GM18870 (cell line): ENCODE measurements around the gene NTNG2.

ENCODE experiments used
- ATAC-seq: cut with Tn5 transposase; IDR thresholded peaks from one replicate; pipeline ENCODE4 v1.9.1; 2021; ENCODE audit warnings: moderate library complexity; ENCODE audit not compliant: unreplicated experiment

Gene NTNG2

DNA sequence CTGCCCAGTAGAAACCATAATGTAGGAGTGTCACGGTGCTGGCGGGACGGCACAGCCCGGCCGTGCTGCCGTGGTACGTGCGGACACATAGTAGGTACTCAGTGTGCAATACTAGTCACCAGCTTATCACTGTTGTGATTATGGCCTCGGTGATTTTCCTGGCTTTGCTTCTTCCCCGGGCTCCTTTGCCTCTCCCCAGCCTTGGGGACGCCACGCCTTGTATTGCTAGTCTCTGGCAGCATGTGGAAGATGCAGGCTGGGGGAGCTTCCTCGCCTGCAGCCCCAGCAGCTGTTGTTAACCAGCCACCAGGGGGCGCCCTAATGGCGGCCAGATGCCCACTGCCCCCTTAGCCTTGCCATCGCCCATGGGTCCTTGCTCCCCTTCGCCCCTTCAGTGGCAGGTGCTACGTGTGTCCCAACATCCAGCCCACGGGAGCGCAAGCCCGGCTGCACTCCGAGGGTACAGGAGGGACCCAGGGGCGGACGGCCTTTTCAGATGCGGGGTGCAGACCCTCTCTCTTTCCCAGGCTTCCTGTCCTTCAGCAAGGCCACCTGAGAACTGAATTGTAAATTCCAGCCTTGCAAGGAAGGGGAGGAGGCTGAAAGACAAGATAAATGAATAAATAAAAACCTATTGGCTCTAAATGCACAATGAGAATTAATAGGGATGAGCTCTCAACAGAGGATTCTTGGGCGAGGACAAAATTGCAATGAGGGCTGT, 8.0 kb downstream of the NTNG2 start:
- no peak for ATAC-seq

DNA sequence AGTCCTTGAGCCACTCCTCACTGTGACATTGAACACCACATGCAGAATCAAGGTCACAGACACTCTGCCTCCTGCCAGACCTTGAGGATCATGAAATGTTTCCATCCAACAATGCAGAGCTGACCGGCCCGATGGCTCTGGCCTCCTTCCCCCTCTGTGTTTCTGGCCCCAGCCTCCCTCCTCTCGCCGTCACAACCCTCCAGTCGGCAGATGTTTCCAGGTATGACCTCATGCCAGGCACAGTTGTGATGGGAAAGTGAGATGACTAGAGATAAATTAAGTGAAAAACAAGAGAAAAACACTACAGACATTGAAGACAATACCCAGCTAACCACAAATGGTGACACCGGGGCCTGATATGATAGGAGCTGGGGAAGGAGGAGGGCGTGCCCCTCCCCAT, 9.8 kb downstream of the NTNG2 start:
- ATAC-seq: no peak

DNA sequence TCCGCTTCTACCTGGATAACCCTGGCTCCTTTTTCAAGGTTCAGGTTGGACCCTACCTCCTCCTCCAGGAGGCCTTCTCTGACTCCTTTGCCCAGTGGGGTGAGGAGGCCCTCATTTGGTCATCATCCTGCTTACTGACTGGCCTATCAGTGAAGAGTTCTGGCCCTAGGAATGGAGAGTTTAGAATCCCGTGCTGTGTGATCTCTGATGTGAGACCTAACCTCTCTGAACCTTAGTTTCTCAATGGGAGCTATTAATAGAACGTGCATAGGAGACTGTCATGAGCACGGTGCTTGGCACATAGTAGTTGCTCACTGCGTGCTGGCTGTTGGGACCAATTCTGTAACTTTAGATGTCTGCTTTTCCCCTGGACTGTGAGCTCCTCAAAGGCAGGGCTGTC, 10.3 kb downstream of the NTNG2 start:
- ATAC-seq: no peak

DNA sequence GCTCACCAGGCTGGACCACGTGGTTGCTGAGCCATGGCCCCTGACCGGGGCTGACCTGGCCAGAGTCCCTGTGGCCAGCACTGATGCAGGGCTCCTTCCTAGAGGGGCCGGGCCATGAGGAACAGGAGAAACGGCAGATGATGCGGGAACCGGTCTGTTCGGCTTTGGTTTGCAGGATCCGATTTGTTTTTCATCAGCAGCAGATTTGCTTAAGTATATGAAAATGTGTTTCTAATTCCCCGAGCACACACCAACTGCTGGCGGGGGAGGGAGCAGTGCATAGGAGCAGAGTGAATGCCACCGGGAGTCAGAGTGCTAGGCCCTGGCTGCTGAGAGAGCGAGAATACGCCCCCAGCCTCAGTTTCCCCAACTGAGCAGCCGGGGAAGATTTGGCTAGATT, 13.6 kb downstream of the NTNG2 start:
- no peak for ATAC-seq

DNA sequence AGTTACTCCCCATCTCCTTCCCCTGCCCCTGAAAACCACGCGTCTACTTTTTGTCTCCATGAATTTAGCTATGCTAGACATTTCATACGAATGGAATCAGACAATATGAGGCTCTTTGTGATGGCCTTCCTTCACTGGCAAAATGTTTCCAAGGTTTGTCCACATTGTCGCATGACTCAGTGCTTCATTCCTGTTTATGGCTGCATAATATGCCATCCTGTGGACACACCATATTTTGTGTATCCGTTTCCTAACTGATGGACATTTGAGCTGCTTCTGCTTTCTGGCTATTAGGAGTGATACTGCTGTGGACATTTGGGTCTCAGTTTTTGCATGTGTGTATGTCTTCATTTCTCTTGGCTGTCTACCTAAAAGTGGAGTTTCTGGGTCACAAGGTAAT, 14.5 kb downstream of the NTNG2 start:
- no peak for ATAC-seq

DNA sequence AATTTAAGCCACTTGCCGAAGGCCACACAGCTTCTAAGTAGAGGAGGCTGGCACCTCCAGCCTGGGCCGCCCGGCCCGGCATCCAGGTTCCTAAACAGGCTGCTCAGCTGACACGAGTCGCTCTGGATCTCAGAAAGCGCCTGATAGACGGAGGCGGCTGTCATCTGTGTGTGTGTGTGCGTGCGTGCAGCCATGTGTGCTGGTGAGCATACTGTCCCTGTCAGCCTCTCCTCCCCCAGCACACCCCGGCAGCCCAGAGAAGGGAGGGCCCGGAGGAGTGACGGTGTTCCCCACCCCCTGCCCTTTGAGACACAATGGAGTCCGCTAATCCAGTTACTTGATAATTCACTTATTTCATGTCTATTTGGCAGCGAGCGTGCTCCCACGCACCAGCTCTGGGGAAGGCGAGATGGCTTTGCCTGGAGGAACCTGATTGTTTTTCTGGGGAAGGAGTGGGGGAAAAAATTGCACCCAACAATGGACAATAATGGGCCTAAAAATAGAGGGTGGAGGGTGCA, 20.0 kb downstream of the NTNG2 start:
- ATAC-seq: no peak

DNA sequence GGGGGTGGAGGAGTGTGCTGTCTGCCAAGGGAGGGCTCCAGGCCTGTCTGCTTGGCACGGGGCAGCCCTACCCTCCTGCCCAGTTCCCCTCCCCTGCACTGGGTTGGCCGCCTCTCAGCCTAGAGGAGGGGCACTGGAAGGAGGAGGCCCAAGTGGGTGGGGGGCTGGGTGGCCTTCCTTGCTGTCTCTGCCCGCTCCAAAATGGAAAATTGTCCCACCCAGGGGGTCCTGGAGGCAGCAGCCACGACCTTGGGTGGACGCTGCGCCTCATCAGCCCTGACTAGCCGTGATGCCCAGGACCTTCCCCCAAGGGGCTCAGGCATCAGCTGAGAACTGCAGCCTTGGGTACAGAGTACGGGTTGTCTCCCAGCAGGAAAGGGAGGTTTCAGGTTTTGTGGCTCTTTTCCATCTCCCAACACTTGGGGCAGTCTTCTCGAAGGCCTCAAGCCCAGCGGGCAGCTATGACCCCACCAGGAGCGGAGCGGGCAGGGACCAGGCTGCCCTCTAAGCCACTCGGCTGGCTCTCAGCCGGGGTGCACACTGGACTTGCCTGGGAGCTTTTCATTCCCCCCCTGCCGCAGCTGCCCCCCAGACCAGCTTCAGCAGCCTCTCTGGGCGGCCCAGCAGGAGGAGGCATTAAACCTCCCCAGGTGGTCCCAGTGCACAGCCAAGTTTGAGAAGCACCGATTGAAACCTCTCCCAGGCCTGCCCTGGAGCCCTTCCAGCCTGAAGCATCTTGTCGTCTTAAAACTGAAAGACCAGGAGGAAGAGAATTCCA, 20.6 kb downstream of the NTNG2 start:
- no peak for ATAC-seq

DNA sequence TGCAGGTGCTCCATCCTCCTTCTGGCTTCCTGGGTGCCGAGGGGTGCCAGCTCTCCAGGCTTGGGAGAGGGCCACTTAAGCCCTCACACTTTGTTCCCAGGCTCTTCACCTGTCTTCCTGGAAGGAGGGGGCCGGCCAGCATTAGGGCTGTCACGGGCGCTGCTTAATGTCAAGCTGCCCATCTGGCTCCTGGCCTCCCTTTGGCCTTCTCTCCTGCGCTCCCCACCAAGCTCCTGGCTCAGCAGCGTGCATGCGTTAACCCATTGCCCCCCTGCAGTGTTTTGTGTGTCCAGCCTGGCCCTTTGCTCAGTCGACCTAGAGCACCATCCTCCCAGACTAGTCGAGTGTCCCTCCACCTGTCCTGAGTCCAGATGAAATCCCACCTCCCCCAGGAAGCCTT, 21.3 kb downstream of the NTNG2 start:
- no peak for ATAC-seq

DNA sequence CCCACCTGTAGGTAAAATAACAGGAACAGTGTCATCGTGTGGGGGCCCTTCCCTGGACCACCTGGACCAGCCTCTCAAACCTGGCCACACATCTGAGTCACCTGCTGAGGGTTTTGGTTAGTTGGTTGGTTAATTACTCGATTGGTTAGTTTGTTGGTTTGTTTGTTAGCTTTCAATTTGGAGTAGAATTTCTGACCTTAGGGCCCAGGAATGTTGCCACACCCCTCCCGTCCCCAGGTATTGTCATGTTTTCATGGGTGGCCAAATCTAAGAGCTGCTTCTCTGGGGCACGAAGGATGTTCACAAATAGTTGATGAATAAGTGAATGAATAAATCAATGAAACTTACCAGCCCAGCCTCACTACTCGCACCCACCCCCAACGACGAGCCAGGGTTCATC, 21.9 kb downstream of the NTNG2 start:
- no peak for ATAC-seq

DNA sequence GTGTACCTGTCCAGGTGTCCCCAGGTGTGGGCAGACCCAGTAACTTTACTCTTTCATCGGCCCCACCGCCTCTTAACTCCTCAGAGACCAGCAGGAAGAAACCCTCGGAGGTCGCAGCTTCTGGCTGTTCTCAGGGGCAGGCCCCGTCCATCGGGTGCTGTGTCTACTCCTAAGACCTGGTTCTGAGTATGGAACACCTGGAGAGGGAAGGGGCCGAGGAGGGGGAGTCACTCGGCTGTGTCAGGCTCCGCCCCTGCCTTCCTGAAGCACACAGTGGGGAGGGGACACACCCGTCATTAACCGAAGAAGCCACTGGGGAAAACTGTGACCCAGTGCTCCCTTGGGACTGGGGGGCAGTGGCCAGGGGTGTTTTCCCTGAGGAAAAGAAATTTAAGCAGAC, 22.3 kb downstream of the NTNG2 start:
- no peak for ATAC-seq

DNA sequence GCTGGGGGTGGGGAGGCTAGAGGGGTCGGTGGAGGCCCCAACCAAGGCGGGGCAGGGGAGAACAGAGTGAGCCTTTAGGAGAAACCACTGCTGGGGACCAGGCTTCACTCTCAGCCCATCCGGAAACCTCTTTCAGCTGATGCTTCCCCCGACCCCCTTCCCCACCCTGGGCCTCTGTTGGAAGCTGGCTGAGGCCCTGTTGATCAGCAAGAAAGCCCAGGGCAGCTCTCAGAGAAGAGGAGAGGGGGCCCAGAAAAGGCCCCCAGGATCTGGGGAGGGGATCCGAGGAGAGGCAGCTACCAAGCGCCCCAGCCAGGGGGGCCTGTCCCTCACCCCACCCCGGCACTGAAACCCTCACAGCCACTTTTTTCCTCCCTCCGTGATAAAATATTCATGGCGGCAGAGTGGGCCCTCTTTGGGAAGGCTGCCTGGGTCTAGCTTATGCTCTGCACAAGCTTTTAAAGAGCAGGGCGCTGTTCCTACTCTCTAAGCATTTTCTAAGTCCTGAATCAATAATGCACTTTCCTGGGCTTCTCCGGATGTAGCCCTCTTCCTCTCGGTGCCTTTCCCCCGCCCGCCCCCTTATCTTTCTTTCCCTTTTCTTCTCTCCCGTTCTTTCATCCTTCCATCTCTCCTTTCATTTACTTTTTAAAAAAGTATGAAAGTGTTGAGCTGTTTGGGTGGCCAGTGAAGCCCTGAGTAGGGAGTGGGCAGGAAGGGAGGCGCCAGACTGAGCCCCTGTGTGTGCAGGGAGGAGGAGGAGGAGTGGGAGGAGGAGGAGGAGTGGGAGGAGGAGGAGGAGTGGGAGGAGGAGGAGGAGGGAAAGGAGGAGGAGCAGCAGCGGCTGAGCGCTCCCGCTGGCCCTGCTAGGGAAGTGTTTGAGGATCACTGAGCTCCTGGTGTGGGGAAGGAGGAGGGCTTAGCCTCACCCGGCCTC, 23.5 kb downstream of the NTNG2 start:
- no peak for ATAC-seq

DNA sequence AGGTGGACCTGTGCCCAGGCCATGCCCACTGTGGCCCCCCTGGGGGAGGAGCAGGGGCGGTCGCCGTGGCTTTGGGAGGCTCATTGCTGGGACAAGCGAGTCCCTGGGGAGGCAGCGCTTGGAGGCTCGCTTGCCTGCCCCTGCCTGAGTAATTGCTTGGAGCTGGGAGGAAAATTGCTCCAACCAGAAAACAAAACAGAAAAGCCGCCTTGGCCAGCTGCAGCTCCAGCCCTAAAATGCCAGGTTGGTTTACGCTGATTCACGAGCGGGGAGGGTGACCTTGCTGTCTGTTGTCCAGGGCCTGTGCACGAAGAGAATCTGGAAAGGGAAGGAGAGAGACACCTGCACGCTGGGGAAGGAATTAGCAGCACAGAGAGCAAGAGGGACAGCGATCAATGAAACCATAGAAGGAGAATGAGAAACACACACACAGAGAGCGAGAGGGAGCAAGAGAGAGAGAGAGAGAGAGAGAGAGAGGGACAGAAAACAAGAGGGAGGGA, 25.3 kb downstream of the NTNG2 start:
- no peak for ATAC-seq

DNA sequence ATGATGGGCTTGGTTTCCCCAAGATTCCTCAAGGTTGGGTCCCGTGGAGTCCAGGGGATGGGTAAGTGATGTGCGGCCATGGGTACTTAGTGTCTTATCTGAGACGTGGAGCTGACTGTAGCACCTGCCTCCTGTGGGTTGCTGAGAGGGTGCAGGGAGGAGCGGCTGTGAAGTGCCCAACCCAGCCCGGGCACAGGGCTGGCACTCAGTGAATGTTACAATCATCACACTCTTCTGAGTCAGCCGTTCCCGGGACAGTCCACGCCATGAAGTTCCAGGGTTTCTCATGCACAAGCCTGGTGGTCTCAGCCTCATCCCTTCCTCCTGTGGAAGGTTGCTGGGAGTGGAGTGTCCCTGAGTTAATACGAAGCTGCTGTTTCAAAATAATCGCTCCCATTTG, 29.1 kb downstream of the NTNG2 start:
- no peak for ATAC-seq

DNA sequence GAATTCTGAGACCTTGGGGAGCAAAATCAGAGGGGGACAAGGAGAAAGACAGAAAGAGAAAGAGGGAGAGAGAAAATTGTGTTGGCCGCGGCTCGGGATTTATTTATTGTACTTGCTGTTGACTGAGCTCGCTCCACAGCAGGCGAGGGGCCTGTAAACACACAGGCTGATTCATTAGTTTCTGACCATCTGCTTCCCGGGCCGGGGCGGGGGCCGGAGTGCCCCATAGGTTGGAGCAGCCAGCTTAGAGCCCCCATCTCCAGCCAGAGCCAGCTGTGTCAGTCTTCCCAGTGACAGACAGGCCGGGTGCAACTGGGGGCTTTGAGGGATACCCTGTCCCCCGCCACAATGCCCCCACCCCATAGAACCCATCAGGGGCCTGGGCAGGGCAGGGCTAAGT, 30.9 kb downstream of the NTNG2 start:
- ATAC-seq: no peak

DNA sequence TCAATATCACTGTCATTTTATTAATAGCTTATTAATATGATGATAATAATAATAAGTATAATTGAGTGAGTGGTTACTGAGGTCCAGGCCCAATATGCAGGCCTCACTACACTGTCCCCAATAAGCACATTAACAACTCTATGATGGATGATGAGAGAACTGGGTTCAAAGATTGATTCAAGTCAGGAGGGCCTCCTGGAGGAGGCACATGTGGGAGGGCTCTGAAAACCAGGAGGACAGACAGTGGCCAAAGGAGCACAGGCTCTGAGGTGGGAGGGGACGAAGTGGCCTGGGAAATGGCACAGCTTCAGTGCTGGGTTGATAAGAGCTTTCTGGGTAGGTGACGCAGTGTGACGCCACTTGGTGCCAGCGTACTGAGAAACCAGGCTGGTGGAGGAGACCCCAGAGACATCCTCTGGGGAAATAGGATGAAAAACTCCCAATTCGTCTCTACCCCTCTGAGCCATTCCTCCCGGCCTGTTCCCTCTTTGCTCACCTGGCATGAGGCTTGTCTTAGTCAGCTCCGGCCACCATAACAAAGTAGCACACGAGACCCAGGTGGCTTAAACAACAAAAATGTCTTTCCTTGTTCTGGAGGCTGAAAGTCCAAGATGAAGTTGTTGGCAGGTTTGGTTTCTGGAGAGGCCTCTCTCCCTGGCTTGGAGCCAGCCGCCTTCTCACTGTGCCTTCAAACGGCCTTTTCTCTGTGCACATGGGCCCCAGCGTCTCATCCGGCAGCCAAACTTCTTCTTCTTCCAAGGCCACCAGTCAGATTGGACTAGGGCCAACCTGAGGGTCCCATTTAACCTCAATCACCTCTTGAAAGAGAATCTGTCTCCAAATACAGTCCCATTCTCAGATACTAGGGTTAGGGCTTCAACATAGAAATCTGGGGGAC, 31.6 kb downstream of the NTNG2 start:
- ATAC-seq: no peak

DNA sequence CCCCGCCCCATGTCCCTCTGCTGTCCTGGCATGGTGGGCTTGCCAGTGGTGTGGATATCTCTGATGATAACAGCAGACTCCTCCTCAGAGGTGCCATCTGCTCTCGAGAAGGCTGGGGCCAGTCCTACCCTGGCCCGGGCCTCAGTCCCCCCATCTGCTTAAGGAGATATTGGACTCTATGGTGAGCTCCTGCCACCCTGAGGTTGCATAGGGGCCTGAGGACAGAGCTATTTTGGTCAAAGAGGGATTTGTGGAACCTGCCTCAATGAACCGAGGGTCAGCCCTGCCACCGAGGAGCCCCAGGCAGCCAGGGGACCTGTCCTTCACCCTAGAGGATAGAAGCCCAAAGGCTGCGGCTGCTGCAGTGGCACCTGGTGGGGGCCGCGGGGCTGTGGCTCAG, 32.6 kb downstream of the NTNG2 start:
- no peak for ATAC-seq

DNA sequence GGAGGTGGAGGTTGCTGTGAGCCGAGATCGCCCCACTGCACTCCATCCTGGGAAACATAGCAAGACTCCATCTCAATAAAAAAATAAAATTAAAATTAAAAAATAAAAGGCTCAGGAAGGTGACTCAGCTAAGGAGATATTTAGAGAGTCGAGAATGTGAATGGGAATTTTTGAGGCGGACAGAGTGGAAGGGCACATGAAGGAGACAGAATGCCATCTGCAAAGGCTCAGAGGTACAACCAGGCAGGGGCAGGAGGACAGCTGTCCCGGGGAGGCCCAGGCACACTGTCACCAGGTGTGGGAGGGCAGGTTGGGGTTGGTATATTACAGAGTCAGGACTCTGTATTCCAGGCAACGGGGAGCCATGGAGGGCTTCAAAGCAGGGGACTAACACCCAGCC, 35.5 kb downstream of the NTNG2 start:
- no peak for ATAC-seq

DNA sequence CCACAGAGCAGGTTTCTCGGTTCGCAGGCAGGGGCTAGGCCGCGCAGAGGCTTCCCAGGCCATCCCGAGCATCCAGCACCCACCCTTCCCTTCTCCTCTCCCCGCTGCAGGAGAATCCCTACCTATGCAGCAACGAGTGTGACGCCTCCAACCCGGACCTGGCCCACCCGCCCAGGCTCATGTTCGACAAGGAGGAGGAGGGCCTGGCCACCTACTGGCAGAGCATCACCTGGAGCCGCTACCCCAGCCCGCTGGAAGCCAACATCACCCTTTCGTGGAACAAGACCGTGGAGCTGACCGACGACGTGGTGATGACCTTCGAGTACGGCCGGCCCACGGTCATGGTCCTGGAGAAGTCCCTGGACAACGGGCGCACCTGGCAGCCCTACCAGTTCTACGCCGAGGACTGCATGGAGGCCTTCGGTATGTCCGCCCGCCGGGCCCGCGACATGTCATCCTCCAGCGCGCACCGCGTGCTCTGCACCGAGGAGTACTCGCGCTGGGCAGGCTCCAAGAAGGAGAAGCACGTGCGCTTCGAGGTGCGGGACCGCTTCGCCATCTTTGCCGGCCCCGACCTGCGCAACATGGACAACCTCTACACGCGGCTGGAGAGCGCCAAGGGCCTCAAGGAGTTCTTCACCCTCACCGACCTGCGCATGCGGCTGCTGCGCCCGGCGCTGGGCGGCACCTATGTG, 36.1 kb downstream of the NTNG2 start:
- ATAC-seq: no peak

DNA sequence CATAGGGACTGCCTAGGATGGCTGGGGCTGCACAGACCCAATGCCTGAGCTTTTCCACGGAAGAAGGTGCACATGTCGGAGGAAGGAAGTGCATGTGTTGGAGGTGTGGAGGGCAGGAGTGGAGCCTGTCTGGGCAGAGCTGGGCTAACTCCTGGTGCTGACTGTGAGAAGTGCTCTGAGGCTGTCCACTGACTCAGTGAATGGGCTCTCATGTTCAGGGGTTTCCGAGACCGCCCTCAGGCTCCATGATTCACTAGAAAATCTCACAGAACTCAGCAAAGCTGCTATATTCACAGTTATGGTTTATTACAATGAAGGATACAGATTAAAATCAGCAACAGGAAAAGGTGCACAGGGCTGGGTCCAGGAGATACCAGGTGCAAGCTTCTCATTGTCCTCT, 37.2 kb downstream of the NTNG2 start:
- ATAC-seq: no peak

DNA sequence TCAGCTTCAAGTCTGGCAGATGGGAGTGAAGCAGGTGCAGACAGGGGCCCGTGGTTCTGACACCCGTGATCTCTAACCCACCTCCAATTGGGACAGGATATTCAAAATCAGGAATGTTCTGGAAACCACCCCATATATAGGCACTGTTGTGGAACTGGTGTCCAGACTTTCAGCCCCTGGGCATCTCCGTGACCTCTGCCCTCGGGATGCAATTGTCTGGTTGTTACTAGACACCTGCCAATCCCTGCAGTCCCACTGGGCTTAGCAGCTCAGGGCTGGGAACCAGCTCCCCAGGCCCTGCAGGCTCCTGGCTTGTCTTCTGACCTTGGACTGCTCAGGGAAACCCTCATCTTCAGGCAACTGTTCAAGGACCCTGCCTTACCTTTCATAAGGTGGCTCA, 38.8 kb downstream of the NTNG2 start:
- ATAC-seq: no peak
